HG03354 (cell line): ENCODE data around the gene RRBP1.

ENCODE experiments used
- ATAC-seq: cut with Tn5 transposase; IDR thresholded peaks from one replicate; pipeline ENCODE4 v1.9.1; 2021; ENCODE audit warnings: mild to moderate bottlenecking; ENCODE audit not compliant: unreplicated experiment, poor library complexity, severe bottlenecking

The RRBP1 gene

GRCh38 chr20:17598013-17598550 lies 84.0 kb downstream of the RRBP1 start:
- no peak for ATAC-seq

DNA sequence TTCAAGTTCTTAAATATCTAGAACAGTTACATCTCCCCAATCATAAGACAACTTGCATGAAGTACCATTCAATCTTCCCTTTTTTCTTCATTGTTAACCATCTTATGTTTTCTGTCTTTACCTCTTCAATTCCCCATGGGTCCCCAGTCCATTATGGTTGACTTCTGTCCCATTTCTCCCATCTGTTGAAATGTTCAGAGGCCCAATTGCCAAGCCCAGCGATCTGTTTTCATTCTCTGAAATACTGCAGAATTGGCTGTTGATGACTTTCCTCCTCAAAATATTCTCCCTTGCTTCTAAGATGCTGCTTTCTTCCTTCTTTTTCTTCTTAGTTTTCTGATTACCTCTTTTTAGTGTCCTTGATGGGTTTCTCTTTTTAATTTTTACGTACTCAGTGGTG lies 86.2 kb downstream of the RRBP1 start:
- ATAC-seq, result no peak

DNA sequence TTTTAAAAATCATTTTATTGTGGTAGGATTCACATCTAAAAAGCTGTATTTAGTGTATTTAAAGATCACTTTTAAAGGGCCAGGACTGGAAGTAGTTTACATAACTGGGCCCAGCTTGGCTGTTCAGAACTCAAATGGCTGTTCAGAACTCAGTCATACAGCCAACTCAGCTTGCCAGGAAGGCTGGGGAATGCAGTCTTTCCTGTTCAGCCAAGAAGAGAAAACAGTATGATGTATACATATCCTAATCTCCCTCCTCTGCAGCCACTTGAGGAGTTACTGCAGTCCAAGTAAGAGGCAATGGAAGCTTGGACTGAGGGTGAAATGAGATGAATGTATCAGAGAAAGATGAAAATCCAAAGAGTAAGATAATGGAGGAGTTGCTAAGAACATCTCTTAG lies 87.6 kb downstream of the RRBP1 start:
- ATAC-seq, result no peak

DNA sequence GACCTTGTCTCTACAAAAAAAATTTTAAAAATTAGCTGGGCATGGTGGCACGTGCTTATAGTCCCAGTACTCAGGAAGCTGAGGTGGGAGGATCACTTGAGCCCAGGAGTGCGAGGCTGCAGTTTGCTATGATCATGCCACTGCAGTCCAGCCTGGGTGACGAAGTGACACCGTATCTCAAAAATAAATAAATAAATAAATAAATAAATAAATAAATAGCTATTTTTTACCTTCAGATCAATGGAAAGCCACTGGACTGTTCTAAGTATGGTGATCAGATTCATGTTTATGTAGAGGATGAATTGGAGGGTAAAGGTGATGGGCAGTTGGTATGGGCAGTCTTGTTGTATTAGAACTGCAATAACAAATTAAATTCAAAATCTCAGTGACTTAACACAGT lies 88.1 kb downstream of the RRBP1 start:
- no peak for ATAC-seq

DNA sequence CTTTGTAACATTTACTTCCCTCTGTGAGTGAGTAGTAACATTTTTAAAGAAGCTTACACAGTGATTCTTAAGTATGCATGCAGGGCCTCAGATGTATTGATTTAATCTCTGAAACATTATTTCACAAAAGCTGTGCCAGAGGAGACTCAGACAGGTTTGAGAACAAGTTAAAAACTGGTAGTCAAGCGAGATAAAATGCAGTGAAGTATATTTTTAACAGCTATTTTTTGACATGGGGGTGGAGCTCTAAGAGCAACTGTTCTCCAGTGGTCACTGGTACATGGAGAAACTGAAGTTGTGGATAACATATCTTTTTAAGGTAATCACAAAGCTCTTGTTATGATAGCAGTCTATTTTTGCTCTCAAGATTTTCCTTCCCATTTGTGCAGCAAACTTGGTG lies 91.8 kb downstream of the RRBP1 start:
- ATAC-seq, result no peak

DNA sequence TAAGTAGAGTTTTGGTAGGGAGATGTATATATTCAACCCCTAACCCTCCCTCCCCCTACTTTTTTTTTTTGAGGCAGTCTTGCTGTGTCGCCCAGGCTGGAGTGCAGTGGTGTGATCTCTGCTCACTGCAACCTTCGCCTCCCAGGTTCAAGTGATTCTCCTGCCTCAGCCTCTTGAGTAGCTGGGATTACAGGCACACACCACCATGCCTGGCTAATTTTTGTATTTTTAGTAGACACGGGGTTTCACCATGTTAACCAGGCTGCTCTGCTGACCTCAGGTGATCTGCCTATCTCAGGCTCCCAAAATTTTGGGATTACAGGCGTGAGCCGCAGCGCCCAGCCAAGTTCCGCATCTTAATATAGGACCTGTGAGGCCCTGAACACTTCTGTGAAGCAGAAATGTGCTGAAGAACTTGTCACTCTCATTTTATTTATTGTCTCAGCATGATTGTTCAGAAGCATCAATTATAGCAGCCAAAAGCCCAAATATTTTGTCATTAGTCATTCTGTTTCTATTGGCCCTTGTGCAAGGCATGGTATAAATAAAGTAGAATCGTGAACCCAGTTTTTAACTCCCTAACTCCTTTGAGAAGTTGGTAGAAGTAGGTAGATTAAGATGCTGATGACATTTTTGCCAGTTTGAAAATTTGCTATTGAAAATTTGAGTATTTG lies 92.7 kb downstream of the RRBP1 start:
- ATAC-seq, result no peak

- ATAC-seq, result no peak
These were observed 94.2 kb downstream of the RRBP1 start for GRCh38 chr20:17587824-17588223.

GRCh38 chr20:17587148-17587547 lies 94.9 kb downstream of the RRBP1 start:
- ATAC-seq, result no peak

DNA sequence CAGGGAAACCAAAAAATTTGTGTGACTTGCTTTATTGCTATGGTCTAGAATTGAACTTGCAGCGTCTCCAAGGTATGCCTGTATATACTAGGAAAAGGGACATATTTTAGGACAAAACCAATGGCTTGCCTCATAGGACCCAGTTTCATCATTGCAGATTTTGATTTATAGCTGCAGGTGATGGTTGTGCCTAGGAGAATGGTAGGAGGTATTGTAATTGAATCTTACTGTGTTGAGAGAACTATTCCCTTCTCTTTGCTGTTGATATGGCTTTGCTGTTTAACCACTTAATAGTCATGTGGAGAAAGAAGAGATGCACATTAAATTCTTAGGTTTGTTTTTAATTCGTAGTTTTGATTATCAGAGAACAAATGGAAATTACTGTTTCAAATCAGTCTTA lies 95.8 kb downstream of the RRBP1 start:
- ATAC-seq, result no peak

DNA sequence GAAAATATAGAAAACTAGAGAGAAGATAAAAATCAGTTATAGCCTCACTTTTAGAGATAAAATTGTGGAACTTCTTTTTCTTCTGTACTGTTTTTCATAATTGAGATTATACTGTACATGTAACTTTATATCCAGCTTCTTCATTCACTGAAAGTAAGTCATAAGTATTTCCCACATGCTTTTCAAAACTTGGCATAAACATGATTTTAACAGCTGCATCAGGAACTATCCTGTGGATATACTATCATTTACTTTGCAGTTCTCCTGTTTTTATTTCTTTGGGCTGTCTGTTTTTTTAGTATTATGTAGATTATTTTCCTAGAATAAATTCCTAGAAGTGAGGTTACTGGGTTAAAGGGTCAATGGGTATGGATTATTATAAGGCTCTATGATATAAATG lies 97.4 kb downstream of the RRBP1 start:
- no peak for ATAC-seq

- ATAC-seq, result no peak
These were observed 98.9 kb downstream of the RRBP1 start for GRCh38 chr20:17583126-17583525.

DNA sequence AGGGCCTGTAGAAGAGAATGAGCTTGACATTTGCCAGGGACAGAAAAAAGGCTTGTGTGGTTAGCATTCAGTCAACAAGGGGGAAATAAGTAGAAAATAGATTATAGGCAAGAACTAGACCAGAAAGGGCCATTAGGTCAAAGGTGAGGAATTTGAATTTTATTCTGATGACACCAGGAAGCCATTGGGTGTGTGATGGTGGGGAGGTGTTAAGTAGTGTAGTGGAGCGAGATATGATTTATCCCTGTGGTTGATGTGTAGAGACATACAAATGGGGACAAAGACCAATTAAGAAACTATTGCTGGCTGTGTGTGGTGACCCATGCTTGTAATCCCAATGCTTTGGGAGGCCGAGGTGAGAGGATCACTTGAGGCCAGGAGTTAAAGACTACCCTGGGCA lies 101.1 kb downstream of the RRBP1 start:
- no peak for ATAC-seq

DNA sequence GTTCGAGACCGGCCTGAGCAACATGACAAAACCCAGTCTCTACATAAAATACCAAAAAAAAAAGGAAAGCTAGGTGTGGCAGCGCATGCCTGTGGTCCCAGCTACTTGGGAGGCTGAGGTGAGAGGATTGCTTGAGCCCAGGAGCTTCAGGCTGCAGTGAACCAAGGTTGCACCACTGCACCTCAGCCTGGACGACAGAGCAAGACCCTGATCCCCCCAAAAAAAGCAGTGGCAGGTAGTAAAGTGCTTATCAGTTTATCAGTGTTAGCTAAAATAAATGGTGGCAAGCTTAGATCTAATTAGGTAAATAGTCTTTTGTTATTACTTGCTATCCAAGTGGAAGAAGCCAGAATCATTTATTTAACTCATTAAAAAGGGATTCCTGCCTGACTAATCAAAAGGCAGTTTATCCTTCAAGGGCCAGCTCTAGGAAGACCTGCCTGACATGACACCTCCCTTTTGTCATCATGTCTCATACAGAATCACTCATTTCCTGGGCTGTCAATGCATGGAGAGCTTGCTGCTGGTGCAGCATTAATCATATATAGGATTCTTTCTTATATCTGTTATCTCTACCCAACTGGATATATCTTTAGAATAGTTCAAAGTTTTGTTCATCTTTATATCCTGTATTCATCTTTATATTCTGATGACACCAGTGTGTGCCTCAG lies 102.5 kb downstream of the RRBP1 start:
- ATAC-seq, result no peak

- no peak for ATAC-seq
These were observed 105.8 kb downstream of the RRBP1 start for GRCh38 chr20:17576215-17576614.

GRCh38 chr20:17573463-17573862 lies 108.6 kb downstream of the RRBP1 start:
- ATAC-seq, result no peak

- ATAC-seq, result no peak
These were observed 109.9 kb downstream of the RRBP1 start for GRCh38 chr20:17572034-17572638.

DNA sequence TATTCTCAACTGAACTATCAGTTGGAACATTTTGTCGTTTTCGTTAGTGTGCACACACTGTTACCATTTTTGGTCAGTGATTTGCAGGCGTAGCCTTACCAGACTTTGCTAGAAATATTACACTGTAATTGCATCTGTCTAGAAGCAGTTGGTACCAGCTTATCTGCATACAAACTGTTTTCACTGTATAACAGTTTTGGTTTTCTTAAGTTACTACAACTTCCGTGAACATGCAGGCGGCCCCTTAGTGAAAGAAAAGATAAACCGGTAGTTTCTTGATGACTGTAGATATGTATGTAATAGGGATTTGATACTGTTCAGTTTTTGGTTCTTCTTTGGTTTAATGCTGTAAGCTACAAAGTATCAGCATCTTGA lies 110.9 kb downstream of the RRBP1 start:
- peak; percentile 27 for ATAC-seq

- peak; percentile 51 for ATAC-seq
These were observed 111.5 kb downstream of the RRBP1 start for GRCh38 chr20:17570347-17571152.

DNA sequence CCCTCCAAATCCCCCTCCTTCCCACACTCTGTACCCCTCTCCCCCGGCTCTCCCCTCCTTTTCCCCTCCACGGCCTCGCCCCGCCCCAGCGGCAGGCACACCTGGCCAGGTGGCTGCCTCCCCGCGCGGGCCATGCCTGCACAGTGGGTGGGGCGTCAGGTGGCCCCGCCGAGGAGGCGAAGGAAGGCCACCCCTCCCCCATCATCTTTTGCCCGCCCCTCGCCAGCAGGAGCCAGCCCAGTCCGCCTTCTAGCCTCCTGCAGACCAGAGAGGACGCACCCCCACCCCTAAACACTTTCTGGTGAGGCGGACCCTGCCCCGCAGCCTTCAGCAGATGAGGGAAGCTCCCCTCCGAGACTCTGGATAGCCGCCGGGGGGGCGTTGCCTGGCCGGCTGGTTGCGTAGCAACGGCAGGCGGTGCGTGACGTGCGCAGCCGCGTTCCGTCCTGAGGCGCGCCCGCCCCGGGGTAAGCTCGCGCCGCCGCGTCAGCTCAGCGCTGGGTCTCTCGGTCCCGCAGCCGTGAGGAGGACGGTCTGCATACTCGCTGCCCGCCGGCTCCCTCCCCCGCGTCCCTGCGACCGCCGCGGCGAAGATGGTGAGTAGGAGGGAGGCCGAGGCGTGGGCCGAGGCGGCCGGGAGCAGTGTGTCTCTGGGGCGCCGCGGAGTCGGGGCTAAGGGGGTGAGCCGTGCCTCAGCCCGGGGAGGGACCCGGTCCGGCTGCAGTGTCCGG lies 112.3 kb downstream of the RRBP1 start, which contains the start of gene DSTN:
Gene DSTN (plus strand): TSS at position 460 of the 731 bp plus-strand sequence. CDS start 134 bp downstream, at position 594.
- peak; percentile 93 for ATAC-seq
